Erythroblast (primary cell): ENCODE results near the gene STAM2.

ENCODE experiments used
- GATA1 ChIP-seq: IDR thresholded peaks from 2 replicates; pipeline ENCODE4 v1.6.1; 2011; ENCODE audit warnings: low read depth, mild to moderate bottlenecking, control low read depth, low read length, moderate library complexity
- POLR2A ChIP-seq: IDR thresholded peaks from 2 replicates; pipeline ENCODE4 v1.6.1; 2011; ENCODE audit warnings: mild to moderate bottlenecking, low read length

GRCh38 chr2:152075461-152076050 is 100.0 kb downstream of the STAM2 start:
- TF ChIP-seq POLR2A: no peak
- no peak for TF ChIP-seq GATA1
